COLO829 (cell line): ENCODE results near the gene TNIK.
"Not testable (repeated sequence)": the region's sequence is repeated elsewhere in the genome, so short reads cannot be mapped to it uniquely, and the experiment has no call there.

Experiments
- DNase-seq: peaks from one replicate; pipeline ENCODE4 v3.0.0; 2012; ENCODE audit warnings: low spot score

Gene TNIK

DNA sequence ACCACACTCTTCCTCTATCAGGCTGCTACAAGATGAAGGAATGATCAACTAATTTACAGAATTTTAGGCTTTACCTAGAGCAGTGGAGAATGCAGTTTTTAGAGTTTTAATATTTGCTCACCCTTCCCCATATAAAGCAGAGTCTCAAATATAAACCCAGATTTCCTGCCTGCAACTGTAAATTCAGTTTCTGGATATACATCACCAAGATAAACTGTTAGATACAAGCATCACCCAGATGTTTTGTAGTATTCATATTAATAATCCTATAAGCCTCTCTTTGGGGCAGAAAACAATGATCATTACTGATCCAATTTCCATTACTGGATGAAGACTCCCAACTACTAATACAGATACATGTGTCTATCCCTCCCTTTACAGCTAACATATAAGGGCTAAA lies 205.9 kb downstream of the TNIK start:
- DNase-seq: no peak

DNA sequence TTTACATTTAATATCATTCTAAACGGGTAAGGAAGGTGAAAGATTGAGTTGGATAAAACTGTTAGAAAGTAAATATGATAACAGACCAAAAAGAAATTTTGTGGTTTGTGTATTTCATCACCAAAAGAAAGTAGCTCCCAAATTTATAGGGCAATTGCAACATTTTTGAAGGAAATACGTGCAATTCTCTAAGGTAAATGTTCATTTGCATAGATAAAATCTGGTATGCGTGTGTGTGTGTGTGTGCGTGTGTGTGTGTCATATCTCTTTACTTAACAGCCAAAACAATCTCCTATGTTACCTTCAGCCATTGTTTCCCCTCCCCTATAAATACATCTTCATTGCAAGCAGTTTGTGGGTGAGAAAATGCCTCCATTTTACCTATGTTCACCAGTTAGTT lies 208.4 kb downstream of the TNIK start:
- no peak for DNase-seq

DNA sequence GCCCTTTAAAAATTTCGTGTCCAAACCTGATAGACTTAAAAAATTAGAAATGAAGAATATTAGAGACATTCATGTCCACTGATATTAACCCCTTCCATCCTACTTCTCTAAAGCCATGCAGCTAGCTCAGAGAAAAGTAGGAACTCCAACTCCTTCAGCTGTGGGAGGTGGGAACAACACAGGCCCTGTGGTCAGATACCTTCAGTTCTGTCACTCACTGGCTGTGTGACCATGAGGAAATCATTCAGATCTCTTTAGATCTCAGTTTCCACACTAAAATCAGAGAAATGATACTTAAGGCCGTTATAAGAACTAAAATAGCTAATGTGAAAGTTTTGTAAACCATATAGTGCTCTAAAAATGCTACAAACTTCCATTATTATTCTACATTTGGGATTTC lies 209.8 kb downstream of the TNIK start:
- DNase-seq: no peak

DNA sequence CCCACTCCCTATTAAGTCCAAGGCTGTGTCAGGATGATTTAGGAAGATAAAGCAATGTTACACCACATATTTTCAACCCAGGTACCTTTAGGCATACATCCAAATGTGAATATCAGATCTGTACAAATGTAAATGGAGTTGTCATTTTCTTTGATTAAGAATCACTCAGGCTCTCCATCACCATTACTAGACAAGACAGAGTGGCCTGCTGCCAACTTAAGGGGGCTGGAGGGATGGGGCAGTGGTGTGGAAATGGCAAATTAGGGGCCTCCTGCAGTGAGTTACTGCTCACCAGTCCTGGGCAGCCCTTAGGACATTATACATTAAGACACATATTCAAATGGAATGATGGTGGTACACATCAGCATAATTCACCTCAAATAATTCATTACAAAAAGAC lies 211.0 kb downstream of the TNIK start:
- no peak for DNase-seq

GRCh38 chr3:171248426-171249111 lies 211.6 kb downstream of the TNIK start:
- no peak for DNase-seq

GRCh38 chr3:171245796-171246765 lies 214.1 kb downstream of the TNIK start:
- DNase-seq: no peak

- no peak for DNase-seq
These were observed 217.3 kb downstream of the TNIK start for GRCh38 chr3:171242951-171243350.

GRCh38 chr3:171242170-171242569 lies 218.0 kb downstream of the TNIK start:
- DNase-seq: no peak

- not testable (repeated sequence) for DNase-seq
These were observed 218.6 kb downstream of the TNIK start for GRCh38 chr3:171241655-171242054.

DNA sequence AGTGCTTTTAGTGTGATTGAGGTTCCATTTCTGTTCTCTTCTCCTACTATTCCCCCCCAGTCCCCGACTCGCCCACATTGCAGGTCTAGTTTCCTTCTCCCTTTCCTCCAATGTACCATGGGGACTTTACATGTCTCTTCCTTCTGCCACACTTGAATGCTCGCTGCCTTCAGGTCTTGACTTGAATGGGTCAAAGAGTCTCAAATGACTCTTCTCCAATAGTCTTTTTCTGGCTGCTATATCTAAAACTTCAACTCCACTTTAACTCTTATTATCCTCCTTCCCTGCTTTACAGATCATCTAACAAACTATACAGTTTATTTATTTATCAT lies 219.7 kb downstream of the TNIK start:
- DNase-seq: no peak

GRCh38 chr3:171239757-171240503 lies 220.3 kb downstream of the TNIK start:
- no peak for DNase-seq

DNA sequence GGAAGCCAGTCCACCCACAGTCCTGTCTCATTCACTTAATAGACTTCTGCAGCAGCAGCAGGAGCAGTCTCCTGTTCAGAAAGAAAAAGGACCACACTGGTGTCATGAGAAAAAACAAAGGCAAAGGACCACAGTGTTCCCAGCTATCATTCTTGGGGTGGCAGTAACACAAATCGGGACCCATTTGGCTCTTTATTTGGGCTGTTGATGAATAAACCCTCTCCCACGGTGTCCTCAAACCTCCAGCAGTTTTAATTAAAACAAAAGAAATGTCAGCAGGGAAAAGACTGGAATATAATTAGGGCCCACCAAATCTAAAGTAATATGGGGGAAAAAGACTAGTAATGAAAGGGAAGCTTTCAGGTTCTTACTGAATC lies 223.2 kb downstream of the TNIK start:
- DNase-seq: no peak

DNA sequence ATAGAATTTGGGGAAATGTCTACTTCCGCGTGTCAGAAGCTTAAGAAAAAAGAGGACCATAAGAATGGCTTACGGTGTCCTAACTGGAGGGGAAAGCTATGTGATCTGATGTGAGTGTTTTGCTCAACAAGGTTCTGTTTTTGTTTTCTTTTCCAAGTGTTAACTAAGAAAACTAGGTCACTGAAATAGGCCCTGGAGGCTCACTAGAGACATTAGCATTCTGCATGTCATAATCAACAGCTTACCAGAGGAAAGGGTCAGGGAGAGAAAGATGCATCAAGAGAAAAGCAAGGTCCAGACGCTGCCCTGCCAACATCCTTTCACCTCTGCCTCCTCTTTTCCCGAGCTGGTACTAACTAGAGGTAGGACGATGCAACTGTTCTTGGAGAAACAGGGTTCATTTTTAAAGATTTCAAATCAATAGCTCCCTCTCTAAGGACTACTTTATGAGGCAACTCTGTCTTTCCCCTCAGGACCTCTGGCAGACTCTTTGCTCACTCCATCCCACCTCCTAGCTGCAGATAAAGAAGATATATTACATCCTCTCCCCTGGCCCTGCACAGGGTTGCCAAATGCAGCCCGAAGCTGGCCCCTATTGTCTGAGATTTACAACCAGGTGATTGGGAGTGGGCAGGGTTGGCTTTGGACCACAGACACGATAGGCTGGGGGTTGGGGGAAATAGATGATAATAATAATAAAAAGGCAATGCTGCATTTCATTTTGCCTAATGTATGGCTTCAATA lies 223.8 kb downstream of the TNIK start:
- DNase-seq: no peak

DNA sequence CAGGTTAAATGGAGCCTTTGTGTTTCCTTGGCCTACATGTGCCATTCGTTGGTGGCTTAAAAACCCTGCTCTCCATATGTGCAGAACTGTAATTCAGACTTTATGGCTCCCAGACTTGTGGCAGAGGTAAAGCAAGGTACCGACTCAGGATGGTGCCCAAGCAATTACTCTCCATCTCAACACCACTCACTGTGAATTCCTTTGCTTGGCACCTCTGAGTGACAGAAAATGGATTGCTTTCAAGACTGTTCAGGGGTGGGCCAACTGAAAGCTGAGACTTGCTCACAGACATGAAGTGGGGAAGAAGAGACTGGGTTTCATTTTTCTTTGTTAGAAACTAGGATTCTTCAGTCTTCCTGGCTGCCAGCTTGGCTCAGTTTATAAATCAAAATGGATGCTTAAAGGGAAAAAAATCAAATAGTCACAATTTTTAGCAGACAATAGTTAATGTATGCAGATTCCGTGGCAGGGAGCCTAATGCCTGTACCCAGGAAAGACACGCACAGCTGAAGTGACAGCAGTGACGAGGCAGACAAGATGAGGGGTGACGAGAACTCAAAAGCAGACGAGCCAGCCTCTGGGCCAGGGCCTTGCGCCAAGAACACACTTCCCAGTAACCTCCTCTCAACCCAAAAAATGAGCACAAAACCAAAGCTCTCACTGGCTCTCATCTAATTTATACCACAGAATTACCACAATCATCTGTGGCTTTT lies 225.8 kb downstream of the TNIK start:
- no peak for DNase-seq

- DNase-seq: no peak
These were observed 228.8 kb downstream of the TNIK start for GRCh38 chr3:171231361-171231760.

GRCh38 chr3:171230865-171231264 lies 229.3 kb downstream of the TNIK start:
- no peak for DNase-seq

DNA sequence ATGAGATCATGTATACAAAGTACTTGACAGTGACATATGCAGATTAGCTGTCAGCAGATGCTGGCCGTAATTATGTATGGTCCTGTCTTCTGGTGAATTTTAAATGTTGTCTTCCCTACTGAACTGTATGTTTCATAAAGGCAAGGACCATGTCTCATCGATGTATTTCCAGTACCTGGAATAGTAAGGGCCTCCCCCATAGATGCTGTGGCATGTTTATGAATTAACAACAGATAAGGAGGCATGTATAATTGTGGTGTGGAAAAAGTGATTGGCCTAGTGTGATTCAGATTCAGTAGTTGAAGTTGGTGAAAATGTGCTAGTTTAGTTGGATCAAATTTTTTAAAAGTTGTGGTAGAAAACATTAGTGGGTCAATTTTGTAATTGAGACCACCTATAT lies 231.0 kb downstream of the TNIK start:
- no peak for DNase-seq

GRCh38 chr3:171228240-171228639 lies 232.0 kb downstream of the TNIK start:
- no peak for DNase-seq

- DNase-seq: no peak
These were observed 232.4 kb downstream of the TNIK start for GRCh38 chr3:171227828-171228227.

GRCh38 chr3:171227359-171227758 lies 232.8 kb downstream of the TNIK start:
- no peak for DNase-seq

- DNase-seq: no peak
These were observed 233.4 kb downstream of the TNIK start for GRCh38 chr3:171226794-171227193.
